H1 (cell line): ENCODE results near the gene SART1.

Source experiments
- CBX5 ChIP-seq: fragments of 300-800, 300-1000 bp; sonication (generic); IDR thresholded peaks from 2 replicates; pipeline ENCODE4 v1.7.1; 2016; ENCODE audit warnings: antibody characterized with exemption, low read length, low read depth
- CTCF ChIP-seq, 3 experiments: IDR thresholded peaks; 1 replicate in 2 of 3; 2 replicates in 1 of 3; pipeline versions ENCODE4 v1.5.1 to v1.6.1; 2011; ENCODE audit warnings: low read length in 3 of 3, mild to moderate bottlenecking in 3 of 3, inconsistent platforms in 2 of 3, low read depth in 1 of 3, moderate library complexity in 1 of 3; ENCODE audit not compliant: insufficient read depth in 1 of 3; ENCODE audit errors: control extremely low read depth in 1 of 3
- EP300 ChIP-seq, 2 experiments: IDR thresholded peaks; 1 replicate in 1 of 2; 2 replicates in 1 of 2; pipeline ENCODE4 v1.6.1; 2011 to 2012; ENCODE audit warnings: low read depth in 2 of 2, low read length in 2 of 2, mild to moderate bottlenecking in 2 of 2, borderline replicate concordance in 1 of 2, inconsistent platforms in 1 of 2, moderate library complexity in 1 of 2
- EZH2 ChIP-seq: fragments of 200-600 bp; sonication (generic); IDR thresholded peaks from 2 replicates; pipeline ENCODE4 v1.7.1; 2012; ENCODE audit warnings: low read depth, mild to moderate bottlenecking, moderate library complexity, low read length, inconsistent platforms; ENCODE audit not compliant: severe bottlenecking
- POLR2AphosphoS5 ChIP-seq: IDR thresholded peaks from 2 replicates; pipeline ENCODE4 v1.6.1; 2011; ENCODE audit warnings: low read depth, low read length
- TAF1 ChIP-seq: IDR thresholded peaks from 2 replicates; pipeline ENCODE4 v1.6.1; 2011; ENCODE audit warnings: mild to moderate bottlenecking, low read depth, low read length

GRCh38 chr11:66001942-66002647 is 40.6 kb downstream of the SART1 start, which contains the start of the genes BANF1 and EIF1AD:
- TF ChIP-seq EP300 (IDR thresholded peaks at IDR 0.05; ENCODE audit: borderline replicate concordance in 1 of 2, low read depth in 2 of 2, low read length in 2 of 2) (peak in 1 of 2 experiments; percentile 71; a peak in 1 of 3 replicates), EZH2 (no peak), CTCF (IDR thresholded peaks at IDR 0.05; ENCODE audit: control extremely low read depth in 1 of 3, insufficient read depth in 1 of 3, low read depth in 1 of 3, low read length in 3 of 3) (0 out of 4 replicates have a peak, but pooled peaks of 1 of the 3 experiments have one; percentile 2), CBX5 (no peak), TAF1 (peak; percentile 96), POLR2AphosphoS5 (peak; percentile 54; the same call in 1 of the 2 replicates)
